HFFc6 (cell line): Measurements from ENCODE around the gene HOXB8. TPM values are rescaled to one million over a fixed set of nuclear protein-coding genes. Genes with fewer than 3 reads are reported as not detected.

Source experiments
- DNase-seq: peaks from one replicate; pipeline ENCODE4 v3.0.0-alpha.2; 2018
- H3K27ac Mint-ChIP-seq: 2 replicates; pipeline ENCODE4 v1.8.0; 2020; ENCODE audit warnings: mild to moderate bottlenecking, mixed read lengths
- H3K27me3 Mint-ChIP-seq: 2 replicates; pipeline ENCODE4 v1.8.0; 2021; ENCODE audit warnings: mild to moderate bottlenecking, moderate library complexity, mixed read lengths; ENCODE audit not compliant: insufficient read depth
- H3K36me3 Mint-ChIP-seq: 2 replicates; pipeline ENCODE4 v1.8.0; 2021; ENCODE audit warnings: low read depth, mixed read lengths
- H3K4me1 Mint-ChIP-seq: 2 replicates; pipeline ENCODE4 v1.8.0; 2020; ENCODE audit warnings: low read depth, mixed read lengths
- H3K4me3 Mint-ChIP-seq: 2 replicates; pipeline ENCODE4 v1.8.0; 2020; ENCODE audit warnings: mild to moderate bottlenecking, moderate library complexity, mixed read lengths
- H3K9me3 Mint-ChIP-seq: 2 replicates; pipeline ENCODE4 v1.8.0; 2020; ENCODE audit warnings: mild to moderate bottlenecking, mixed read lengths
- total RNA-seq, 6 experiments: library from RNA; stranded (reverse); fragmentation: NEBNext Ultra II Directional; extraction: Animal tissue kit (Norgen Biotek cat#: 25700); gene quantifications; 2 replicates in 1 of 6; 3 replicates in 5 of 6; pipeline ENCODE4 v1.2.3, GENCODE V29; 2021
- TF ChIP-seq, protein P1 (sequence below): fragments of 200-600 bp; sonication (generic); IDR thresholded peaks from 2 replicates; pipeline ENCODE4 v1.5.0; 2021; ENCODE audit warnings: antibody characterized with exemption, mild to moderate bottlenecking

HOXB8 gene
- total RNA-seq, 6 experiments from 2014 or later, result not detected

DNA sequence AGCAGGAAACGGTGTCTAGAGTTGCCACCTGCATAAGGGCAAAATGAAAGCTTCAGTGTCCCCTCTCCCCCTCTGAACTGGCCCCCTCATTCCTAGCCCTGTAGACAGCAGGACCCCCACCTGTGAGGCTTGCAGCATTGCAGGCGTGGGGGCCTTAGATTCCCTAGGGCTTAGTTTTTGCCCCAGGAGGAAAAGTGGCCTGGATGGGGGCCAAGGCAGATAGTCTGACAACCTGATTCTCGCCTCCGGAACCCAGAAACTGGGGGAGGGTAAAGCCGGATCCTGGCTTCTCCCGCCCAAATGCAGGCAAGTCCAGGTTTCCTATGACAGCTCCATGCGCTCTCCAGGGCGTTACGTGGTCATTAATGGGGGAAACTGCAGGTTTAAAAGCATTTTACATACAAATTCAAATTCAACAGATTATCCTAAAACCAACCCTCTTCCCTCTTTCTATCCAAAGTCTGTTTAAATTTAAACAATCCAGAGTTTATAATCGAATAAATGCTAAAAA, 9.6 kb downstream of the HOXB8 start:
- H3K27ac Mint-ChIP-seq, result no peak overlapping the region
- H3K9me3 Mint-ChIP-seq, result no peaks in the 10 kb centered on the region
- peaks cover 10% of the 10 kb centered on the region; the same call in 1 of the 2 replicates for H3K4me1 Mint-ChIP-seq
- H3K36me3 Mint-ChIP-seq, result no peaks in the 10 kb centered on the region
- no peak overlapping the region for H3K4me3 Mint-ChIP-seq
- TF ChIP-seq, protein P1, sequence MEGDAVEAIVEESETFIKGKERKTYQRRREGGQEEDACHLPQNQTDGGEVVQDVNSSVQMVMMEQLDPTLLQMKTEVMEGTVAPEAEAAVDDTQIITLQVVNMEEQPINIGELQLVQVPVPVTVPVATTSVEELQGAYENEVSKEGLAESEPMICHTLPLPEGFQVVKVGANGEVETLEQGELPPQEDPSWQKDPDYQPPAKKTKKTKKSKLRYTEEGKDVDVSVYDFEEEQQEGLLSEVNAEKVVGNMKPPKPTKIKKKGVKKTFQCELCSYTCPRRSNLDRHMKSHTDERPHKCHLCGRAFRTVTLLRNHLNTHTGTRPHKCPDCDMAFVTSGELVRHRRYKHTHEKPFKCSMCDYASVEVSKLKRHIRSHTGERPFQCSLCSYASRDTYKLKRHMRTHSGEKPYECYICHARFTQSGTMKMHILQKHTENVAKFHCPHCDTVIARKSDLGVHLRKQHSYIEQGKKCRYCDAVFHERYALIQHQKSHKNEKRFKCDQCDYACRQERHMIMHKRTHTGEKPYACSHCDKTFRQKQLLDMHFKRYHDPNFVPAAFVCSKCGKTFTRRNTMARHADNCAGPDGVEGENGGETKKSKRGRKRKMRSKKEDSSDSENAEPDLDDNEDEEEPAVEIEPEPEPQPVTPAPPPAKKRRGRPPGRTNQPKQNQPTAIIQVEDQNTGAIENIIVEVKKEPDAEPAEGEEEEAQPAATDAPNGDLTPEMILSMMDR, result no peak
- no peak for DNase-seq
- H3K27me3 Mint-ChIP-seq, result peaks cover 90% of the 10 kb centered on the region

DNA sequence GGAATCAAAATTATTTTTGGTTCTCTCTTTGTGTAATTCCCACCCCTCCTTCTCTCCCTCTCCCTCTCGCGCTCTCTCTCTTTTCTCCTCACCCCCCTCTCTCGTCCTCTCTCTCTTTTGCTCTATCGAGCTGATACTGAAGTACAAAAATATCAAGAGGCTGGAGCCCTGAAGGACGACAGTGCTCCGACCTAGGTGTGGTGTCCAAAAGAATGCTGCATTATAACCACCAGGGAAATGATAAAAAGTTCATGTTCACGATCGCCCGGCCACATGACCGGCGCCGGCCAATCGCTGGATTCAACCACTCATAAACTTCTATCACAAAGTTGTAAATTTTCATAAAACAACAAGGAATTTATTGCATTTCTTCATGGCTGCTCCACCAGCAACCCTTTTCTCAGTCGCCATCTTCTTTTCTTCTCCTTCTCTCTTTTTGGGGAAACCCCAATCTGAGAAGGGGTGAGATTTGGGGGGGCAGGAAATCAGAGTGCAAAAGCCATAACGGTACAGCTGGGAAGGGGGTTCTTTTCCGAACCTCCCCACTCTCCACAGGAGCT, 10.2 kb downstream of the HOXB8 start, which contains the start of gene HOXB6:
TSS of gene HOXB6 (minus strand) at position 217 of the 560 bp plus-strand sequence. CDS start 6,836 bp downstream, outside the sequence.
- Mint-ChIP-seq H3K27me3 (peaks cover 95% of the 10 kb centered on the region), H3K9me3 (no peaks in the 10 kb centered on the region), H3K4me3 (no peak within 1 kb of the TSS), H3K27ac (no peak within 1 kb of the TSS), H3K4me1 (peaks cover 10% of the 10 kb centered on the region; the same call in 1 of the 2 replicates), H3K36me3 (no peaks in the 10 kb centered on the region)
- TF ChIP-seq, protein P1, result no peak
- no peak for DNase-seq

DNA sequence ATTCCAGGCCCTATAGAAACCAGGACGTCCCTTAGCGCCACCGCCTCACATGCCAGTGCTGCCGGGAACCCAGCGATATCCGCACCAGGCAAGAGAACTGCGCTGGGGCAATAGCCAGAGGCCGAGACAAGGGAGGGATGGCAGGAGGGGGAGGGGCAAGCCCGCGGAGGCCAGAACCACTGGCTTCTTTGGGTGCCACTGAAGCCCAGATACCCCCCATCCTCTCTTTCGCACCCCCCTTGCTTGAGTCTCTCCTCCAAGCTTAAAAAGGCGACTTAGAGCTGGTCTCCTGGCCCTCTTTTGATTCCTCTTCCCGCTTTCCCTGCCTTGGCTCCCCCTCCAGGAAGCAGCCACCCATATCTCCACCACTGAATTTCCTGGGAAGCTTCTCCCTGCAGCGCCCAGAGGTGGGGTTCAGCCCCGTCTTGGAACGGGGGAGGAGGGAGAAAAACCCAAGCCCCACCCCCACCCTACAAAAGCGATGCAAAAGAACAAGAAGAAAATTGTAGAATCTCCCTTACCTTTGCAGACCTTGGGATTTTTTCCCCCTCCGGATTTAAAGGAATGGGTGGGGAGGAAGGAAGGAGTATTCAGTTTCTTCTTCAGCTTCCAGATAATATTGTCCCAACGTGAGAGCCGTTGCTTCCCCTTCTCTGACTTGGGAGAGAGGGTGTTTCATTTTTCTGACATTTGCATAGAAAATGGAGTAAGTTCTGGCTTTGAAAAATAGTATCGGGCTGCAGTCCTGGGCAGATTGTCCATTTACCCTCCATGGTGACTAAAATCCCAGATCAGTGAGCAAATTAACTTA, 10.9 kb downstream of the HOXB8 start:
- no peak for DNase-seq
- H3K36me3 Mint-ChIP-seq, result no peaks in the 10 kb centered on the region
- no peak overlapping the region for H3K27ac Mint-ChIP-seq
- peaks cover 10% of the 10 kb centered on the region; the same call in 1 of the 2 replicates for H3K4me1 Mint-ChIP-seq
- H3K4me3 Mint-ChIP-seq, result no peak overlapping the region
- TF ChIP-seq, protein P1, result no peak
- H3K9me3 Mint-ChIP-seq, result no peaks in the 10 kb centered on the region
- H3K27me3 Mint-ChIP-seq, result peaks cover 95% of the 10 kb centered on the region

DNA sequence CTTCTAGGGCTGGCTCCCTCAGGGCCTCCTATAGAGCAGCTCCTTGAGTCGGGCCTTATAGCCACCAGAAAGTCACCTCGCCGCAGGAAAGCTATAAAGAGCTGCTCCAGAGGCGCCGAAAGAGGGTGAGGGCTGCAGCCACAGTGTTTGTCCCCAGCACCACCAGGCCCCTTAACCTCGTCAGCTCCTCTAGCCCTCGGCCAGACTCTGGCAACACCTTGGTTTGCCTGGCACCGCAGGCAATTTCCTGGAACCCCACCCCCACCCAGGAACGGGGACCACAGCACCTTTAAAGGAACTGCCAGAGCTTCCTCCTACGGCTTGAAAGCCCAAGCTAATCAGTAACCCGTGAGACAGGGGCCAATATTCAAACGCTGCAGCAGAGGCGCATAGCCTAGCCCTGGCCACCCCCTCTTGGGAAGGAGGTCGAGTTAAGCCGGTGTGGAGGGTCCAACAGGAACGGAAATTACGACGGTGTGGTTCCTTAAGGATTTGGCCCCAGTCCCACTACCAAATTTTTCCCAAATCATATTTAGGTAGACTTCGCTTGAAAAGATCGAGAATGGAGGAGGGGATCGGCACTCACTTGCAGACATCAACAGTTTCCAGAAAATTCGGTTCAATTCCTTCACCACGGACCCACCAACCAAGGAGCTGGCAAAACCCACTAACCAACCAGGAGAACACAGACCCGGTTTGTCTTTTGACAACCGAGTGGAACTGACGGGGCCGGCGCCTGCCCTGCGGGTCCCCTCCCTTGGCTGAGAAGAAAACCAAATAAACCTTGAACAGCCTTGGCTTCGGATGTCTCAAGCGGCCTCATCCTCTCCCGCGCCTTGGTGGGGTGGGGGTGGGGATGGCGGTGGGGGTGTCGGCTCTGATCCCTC, 13.3 kb downstream of the HOXB8 start:
- no peaks in the 10 kb centered on the region for H3K36me3 Mint-ChIP-seq
- no peak overlapping the region for H3K27ac Mint-ChIP-seq
- TF ChIP-seq, protein P1, result no peak
- H3K4me3 Mint-ChIP-seq, result no peak overlapping the region
- no peaks in the 10 kb centered on the region for H3K9me3 Mint-ChIP-seq
- peaks cover 94% of the 10 kb centered on the region for H3K27me3 Mint-ChIP-seq
- no peak for DNase-seq
- H3K4me1 Mint-ChIP-seq, result peaks cover 10% of the 10 kb centered on the region; the same call in 1 of the 2 replicates

GRCh38 chr17:48601207-48601538, 13.9 kb downstream of the HOXB8 start:
- Mint-ChIP-seq H3K4me3 (no peak overlapping the region), H3K27ac (no peak overlapping the region), H3K36me3 (no peaks in the 10 kb centered on the region), H3K4me1 (peaks cover 15% of the 10 kb centered on the region; the same call in 1 of the 2 replicates), H3K27me3 (peaks cover 94% of the 10 kb centered on the region), H3K9me3 (no peaks in the 10 kb centered on the region)
- DNase-seq, result no peak
- TF ChIP-seq, protein P1, result no peak
